T-helper 17 cell (primary cell): ENCODE measurements around the gene IFNL2. TPM values are rescaled to one million over a fixed set of nuclear protein-coding genes. Genes with fewer than 3 reads are reported as not detected.

Source experiments
- ATAC-seq: fragments of 150-1000 bp; cut with Tn5 transposase; 2 replicates; pipeline ENCODE4 v1.10.0; 2021; ENCODE audit warnings: mild to moderate bottlenecking, moderate library complexity
- DNase-seq, 3 donors: peaks; one replicate each; pipeline versions ENCODE4 v3.0.0 to v3.0.0-alpha.2; 2020 to 2021
- H3K9me3 ChIP-seq: one replicate; pipeline ENCODE4 v1.7.0; 2013; ENCODE audit warnings: low read length, mild to moderate bottlenecking; ENCODE audit not compliant: control insufficient read depth, poor library complexity, severe bottlenecking
- H3K27ac Mint-ChIP-seq: one replicate; pipeline ENCODE4 v1.8.0; 2022; ENCODE audit warnings: mild to moderate bottlenecking, moderate library complexity, mixed read lengths
- H3K27me3 Mint-ChIP-seq: one replicate; pipeline ENCODE4 v1.8.0; 2022; ENCODE audit warnings: mixed read lengths
- H3K36me3 Mint-ChIP-seq: one replicate; pipeline ENCODE4 v1.8.0; 2022; ENCODE audit warnings: low read depth, mixed read lengths
- H3K4me1 Mint-ChIP-seq: one replicate; pipeline ENCODE4 v1.8.0; 2022; ENCODE audit warnings: mild to moderate bottlenecking, mixed read lengths
- H3K4me3 Mint-ChIP-seq: one replicate; pipeline ENCODE4 v1.8.0; 2022; ENCODE audit warnings: mild to moderate bottlenecking, moderate library complexity, mixed read lengths
- total RNA-seq, 4 donors: library from RNA in 2 of 4; stranded (reverse) in 2 of 4; gene quantifications; one replicate each; pipeline ENCODE4 v1.2.3 and lab custom pipeline; 2022 to 2026

Gene IFNL2
- total RNA-seq, 2 donors from 2014 or later: not detected

DNA sequence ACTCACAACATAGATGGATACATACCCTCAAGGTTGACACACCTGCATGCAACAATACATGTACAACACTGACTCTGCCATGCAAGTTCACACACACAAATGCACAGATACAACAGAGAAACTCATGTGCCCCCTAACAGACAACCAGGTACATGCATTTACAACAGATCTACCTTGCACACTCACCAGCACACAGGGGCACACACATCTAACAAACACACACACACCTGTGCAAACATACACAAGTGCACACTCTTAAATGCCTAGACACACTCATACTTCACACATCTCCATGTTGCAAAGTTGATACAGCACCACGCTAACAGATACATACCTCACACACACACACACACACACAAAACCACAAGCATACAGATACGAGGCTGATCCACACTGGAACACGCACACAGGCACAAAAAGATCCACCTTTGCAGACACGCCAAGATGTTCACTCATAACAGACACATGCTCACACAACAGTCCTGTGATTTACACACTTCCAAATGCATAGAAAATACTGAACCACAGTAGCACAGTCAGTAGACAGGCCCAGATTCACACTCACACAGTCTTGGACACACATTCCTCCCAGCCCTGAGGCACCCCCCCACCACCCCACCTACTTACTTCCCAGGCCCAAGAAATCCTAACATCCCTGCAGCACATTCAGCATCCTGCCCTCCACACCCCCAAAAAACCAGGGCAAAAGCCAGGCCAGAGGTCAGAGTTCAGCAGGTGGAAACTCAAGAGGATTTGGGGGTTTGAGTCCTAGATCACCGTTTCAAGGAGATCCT is 51.1 kb downstream of the IFNL2 start:
- Mint-ChIP-seq H3K27ac (peak overlapping the region; percentile 85), H3K4me3 (peak overlapping the region; percentile 85), H3K4me1 (peaks cover 40% of the 10 kb centered on the region), H3K36me3 (peaks cover 2% of the 10 kb centered on the region), H3K27me3 (no peaks in the 10 kb centered on the region)
- DNase-seq: no peak
- no peak for ATAC-seq
- no peaks in the 10 kb centered on the region for H3K9me3 ChIP-seq

Other genes with a start within 250 kb of the IFNL2 start
- 1 to 10 TPM in 1 of 2 donors, under 1 TPM in 1; 0.40 to 1.6 TPM for gene FBXO27, start 235.8 kb upstream of the IFNL2 start, total RNA-seq
- not detected for gene ACP7, start 184.0 kb upstream of the IFNL2 start, total RNA-seq
- 1 to 10 TPM; 9.6 to 9.7 TPM for gene PAK4, start 142.6 kb upstream of the IFNL2 start, total RNA-seq
- not detected for gene NCCRP1, start 71.4 kb upstream of the IFNL2 start, total RNA-seq
- gene SYCN, start 64.1 kb upstream of the IFNL2 start, total RNA-seq: not detected
- not detected for gene IFNL3, start 23.4 kb upstream of the IFNL2 start, total RNA-seq
- not detected for gene IFNL4, start 19.5 kb upstream of the IFNL2 start, total RNA-seq
- not detected for gene IFNL1, start 28.0 kb downstream of the IFNL2 start, total RNA-seq
- 1 to 10 TPM; 2.2 to 3.7 TPM for gene LRFN1, start 52.5 kb downstream of the IFNL2 start, total RNA-seq
- gene GMFG, start 67.6 kb downstream of the IFNL2 start, total RNA-seq: 100 to 1,000 TPM; 351 to 377 TPM
- gene SAMD4B, start 74.0 kb downstream of the IFNL2 start, total RNA-seq: 10 to 100 TPM; 64.2 to 93.2 TPM
- 100 to 1,000 TPM; 113 to 127 TPM for gene PAF1, start 122.7 kb downstream of the IFNL2 start, total RNA-seq
- 10 to 100 TPM; 43.4 to 43.6 TPM for gene MED29, start 123.0 kb downstream of the IFNL2 start, total RNA-seq
- gene ZFP36, start 138.5 kb downstream of the IFNL2 start, total RNA-seq: 1,000 to 10,000 TPM; 1,082 to 1,318 TPM
- 100 to 1,000 TPM; 119 to 129 TPM for gene PLEKHG2, start 144.3 kb downstream of the IFNL2 start, total RNA-seq
- 1,000 to 10,000 TPM; 3,790 to 3,904 TPM for gene RPS16, start 167.6 kb downstream of the IFNL2 start, total RNA-seq
- 100 to 1,000 TPM; 346 to 352 TPM for gene SUPT5H, start 177.2 kb downstream of the IFNL2 start, total RNA-seq
- 10 to 100 TPM; 44.9 to 53.0 TPM for gene TIMM50, start 212.4 kb downstream of the IFNL2 start, total RNA-seq
- not detected for gene DLL3, start 230.6 kb downstream of the IFNL2 start, total RNA-seq
- not detected for gene SELENOV, start 246.7 kb downstream of the IFNL2 start, total RNA-seq